Activated CD4-positive, alpha-beta T cell treated with anti-CD3 and anti-CD28 coated beads, Interleukin-2, amount 10 ng/mL, durations not matched to agents 7 days and 5 days (primary cell): ENCODE measurements around the gene GAS2L2. TPM values are rescaled to one million over a fixed set of nuclear protein-coding genes. Genes with fewer than 3 reads are reported as not detected.

Source experiments
- CTCF ChIA-PET: fragments of 350-600 bp; sonication (Branson Sonifier 250); formaldehyde crosslinking; loops from one replicate; lab custom pipeline; 2021; ENCODE audit warnings: antibody characterized with exemption; lab: Charles Lee
- POLR2A ChIA-PET: fragments of 350-600 bp; sonication (Branson Sonifier 250); formaldehyde crosslinking; loops from one replicate; lab custom pipeline; 2021; ENCODE audit warnings: antibody characterized with exemption; lab: Charles Lee
- DNase-seq: peaks from one replicate; pipeline ENCODE4 v3.0.0-alpha.2; 2020
- H3K27ac Mint-ChIP-seq: one replicate; pipeline ENCODE4 v1.8.0; 2021; ENCODE audit warnings: mild to moderate bottlenecking, moderate library complexity, mixed read lengths
- H3K27me3 Mint-ChIP-seq: one replicate; pipeline ENCODE4 v1.8.0; 2021; ENCODE audit warnings: mixed read lengths
- H3K36me3 Mint-ChIP-seq: one replicate; pipeline ENCODE4 v1.8.0; 2021; ENCODE audit warnings: low read depth, mixed read lengths
- H3K4me1 Mint-ChIP-seq: one replicate; pipeline ENCODE4 v1.8.0; 2021; ENCODE audit warnings: mixed read lengths
- H3K4me3 Mint-ChIP-seq: one replicate; pipeline ENCODE4 v1.8.0; 2021; ENCODE audit warnings: mild to moderate bottlenecking, moderate library complexity, mixed read lengths
- H3K9me3 Mint-ChIP-seq: one replicate; pipeline ENCODE4 v1.8.0; 2021; ENCODE audit warnings: mixed read lengths
- total RNA-seq, 2 experiments: library from RNA; stranded (reverse); gene quantifications; one replicate each; pipeline ENCODE4 v1.2.3, GENCODE V29; 2021

Gene GAS2L2
- total RNA-seq, 2 experiments from 2014 or later = not detected

GRCh38 chr17:35695613-35696012 lies 57.4 kb downstream of the GAS2L2 start:
- Mint-ChIP-seq H3K4me1 (peaks cover 2% of the 10 kb centered on the region), H3K27me3 (no peaks in the 10 kb centered on the region), H3K27ac (no peak overlapping the region), H3K9me3 (no peaks in the 10 kb centered on the region), H3K4me3 (no peak overlapping the region), H3K36me3 (peaks cover 22% of the 10 kb centered on the region)
- ChIA-PET POLR2A (no interaction called here), CTCF (interaction anchor here (0.6 to 1.7 kb wide), 3 partner anchors 8 to 551 kb away, joined by 3 to 5 read pairs (median 4); no protein-coding TSS in a partner anchor)
- no peak for DNase-seq

GRCh38 chr17:35694906-35695305 lies 58.1 kb downstream of the GAS2L2 start:
- Mint-ChIP-seq H3K4me3 (no peak overlapping the region), H3K27me3 (no peaks in the 10 kb centered on the region), H3K36me3 (peaks cover 29% of the 10 kb centered on the region), H3K9me3 (no peaks in the 10 kb centered on the region), H3K27ac (no peak overlapping the region), H3K4me1 (peaks cover 2% of the 10 kb centered on the region)
- DNase-seq = no peak
- CTCF ChIA-PET = interaction anchor here (0.7 to 1.7 kb wide), 4 partner anchors 9 to 28 kb away, joined by 3 to 5 read pairs (median 4); no protein-coding TSS in a partner anchor
- POLR2A ChIA-PET = no interaction called here

Other genes with a start within 250 kb of the GAS2L2 start
- gene SLFN12L, start 215.6 kb downstream of the GAS2L2 start, total RNA-seq = 100 to 1,000 TPM in 1 of 2 experiments, 10 to 100 TPM in 1; 97.9 to 102 TPM
- not detected for gene SLFN14, start 192.4 kb downstream of the GAS2L2 start, total RNA-seq
- gene PEX12, start 174.7 kb downstream of the GAS2L2 start, total RNA-seq = 1 to 10 TPM; 4.0 to 5.5 TPM
- gene AP2B1, start 165.9 kb downstream of the GAS2L2 start, total RNA-seq = 100 to 1,000 TPM; 180 to 185 TPM
- under 1 TPM; 0.15 to 0.37 TPM for gene RASL10B, start 21.6 kb downstream of the GAS2L2 start, total RNA-seq
- gene C17orf50, start 7.6 kb upstream of the GAS2L2 start, total RNA-seq = not detected
- gene MMP28, start 42.4 kb upstream of the GAS2L2 start, total RNA-seq = not detected
- gene TAF15, start 56.2 kb upstream of the GAS2L2 start, total RNA-seq = 100 to 1,000 TPM; 274 to 311 TPM
- under 1 TPM; 0.17 to 0.27 TPM for gene HEATR9, start 115.7 kb upstream of the GAS2L2 start, total RNA-seq
- 10 to 100 TPM; 68.7 to 81.3 TPM for gene CCL5, start 127.1 kb upstream of the GAS2L2 start, total RNA-seq
- gene RDM1, start 177.5 kb upstream of the GAS2L2 start, total RNA-seq = 1 to 10 TPM; 7.0 to 7.9 TPM
- not detected for gene LYZL6, start 190.5 kb upstream of the GAS2L2 start, total RNA-seq
- not detected for gene CCL16, start 228.3 kb upstream of the GAS2L2 start, total RNA-seq
- not detected for gene CCL14, start 233.5 kb upstream of the GAS2L2 start, total RNA-seq
- not detected for gene CCL15, start 248.3 kb upstream of the GAS2L2 start, total RNA-seq